Measurements from ENCODE around the gene SDK2. TPM values are rescaled to one million over a fixed set of nuclear protein-coding genes. Genes with fewer than 3 reads are reported as not detected.
A peak's percentile ranks its signal among the peaks of the same experiment; 100 is the strongest.

SDK2 gene
- total and polyA plus RNA-seq, 2 donors from 2014 or later: 0.37 to 2.4 TPM

GRCh38 chr17:73630965-73631595 is 13.2 kb downstream of the SDK2 start:
- intact Hi-C loops (cut with DNase I): no loop called here
- Histone ChIP-seq H3K9ac (ENCODE audit: low read length in 3 of 3) (no peak overlapping the region), H3K4me3 (ENCODE audit: low read length in 3 of 3) (no peak overlapping the region), H3K27ac (ENCODE audit: low read depth in 2 of 2, low read length in 2 of 2) (no peak overlapping the region), H3K4me1 (ENCODE audit: control insufficient read depth in 2 of 3, insufficient read depth in 2 of 3, low read depth in 1 of 3, low read length in 3 of 3) (no peaks in the 10 kb centered on the region), H3K27me3 (ENCODE audit: control insufficient read depth, insufficient read depth, low read length) (no peaks in the 10 kb centered on the region), H3K9me3 (ENCODE audit: control insufficient read depth in 2 of 3, insufficient read depth in 1 of 3, low read length in 3 of 3) (no peaks in the 10 kb centered on the region), H3K36me3 (ENCODE audit: control insufficient read depth in 2 of 3, insufficient read depth in 3 of 3, low read length in 3 of 3) (no peaks in the 10 kb centered on the region)
- FAIRE-seq: no peak
- DNase-seq: peak in 3 of 5 donors; percentile 26 to 42 (median 36)
- no peak for TF ChIP-seq CTCF (IDR thresholded peaks at IDR 0.05; ENCODE audit: borderline replicate concordance, extremely low read depth, insufficient read depth)

- no peak overlapping the region for H3K9ac ChIP-seq (ENCODE audit: low read length in 3 of 3)
- intact Hi-C loops (cut with DNase I): no loop called here
- FAIRE-seq (no peak), DNase-seq (peak in 1 of 5 donors; percentile 41)
- H3K4me1 ChIP-seq (ENCODE audit: control insufficient read depth in 2 of 3, insufficient read depth in 2 of 3, low read depth in 1 of 3, low read length in 3 of 3): no peaks in the 10 kb centered on the region
- no peaks in the 10 kb centered on the region for H3K9me3 ChIP-seq (ENCODE audit: control insufficient read depth in 2 of 3, insufficient read depth in 1 of 3, low read length in 3 of 3)
- H3K4me3 ChIP-seq (ENCODE audit: low read length in 3 of 3): no peak overlapping the region
- H3K27me3 ChIP-seq (ENCODE audit: control insufficient read depth, insufficient read depth, low read length): no peaks in the 10 kb centered on the region
- no peaks in the 10 kb centered on the region for H3K36me3 ChIP-seq (ENCODE audit: control insufficient read depth in 2 of 3, insufficient read depth in 3 of 3, low read length in 3 of 3)
- TF ChIP-seq CTCF (IDR thresholded peaks at IDR 0.05; ENCODE audit: borderline replicate concordance, extremely low read depth, insufficient read depth): no peak
- no peak overlapping the region for H3K27ac ChIP-seq (ENCODE audit: low read depth in 2 of 2, low read length in 2 of 2)
Observed at GRCh38 chr17:73630531-73630930, 13.7 kb downstream of the SDK2 start.

- DNase-seq: peak in 1 of 5 donors; percentile 34
Observed at GRCh38 chr17:73628642-73629552, 15.3 kb downstream of the SDK2 start.

More at GRCh38 chr17:73628642-73629552, 15.3 kb downstream of the SDK2 start:
- H3K4me1 ChIP-seq (ENCODE audit: control insufficient read depth in 2 of 3, insufficient read depth in 2 of 3, low read depth in 1 of 3, low read length in 3 of 3): no peaks in the 10 kb centered on the region
- no peak overlapping the region for H3K27ac ChIP-seq (ENCODE audit: low read depth in 2 of 2, low read length in 2 of 2)
- no peaks in the 10 kb centered on the region for H3K9me3 ChIP-seq (ENCODE audit: control insufficient read depth in 2 of 3, insufficient read depth in 1 of 3, low read length in 3 of 3)
- intact Hi-C loops (cut with DNase I): no loop called here
- FAIRE-seq: no peak
- no peaks in the 10 kb centered on the region for H3K27me3 ChIP-seq (ENCODE audit: control insufficient read depth, insufficient read depth, low read length)
- H3K9ac ChIP-seq (ENCODE audit: low read length in 3 of 3): no peak overlapping the region
- no peaks in the 10 kb centered on the region for H3K36me3 ChIP-seq (ENCODE audit: control insufficient read depth in 2 of 3, insufficient read depth in 3 of 3, low read length in 3 of 3)
- TF ChIP-seq CTCF (IDR thresholded peaks at IDR 0.05; ENCODE audit: borderline replicate concordance, extremely low read depth, insufficient read depth): no peak
- H3K4me3 ChIP-seq (ENCODE audit: low read length in 3 of 3): no peak overlapping the region

Data from kidney (tissue), 14 donors.